ENCODE data around the gene PGP.

DNA sequence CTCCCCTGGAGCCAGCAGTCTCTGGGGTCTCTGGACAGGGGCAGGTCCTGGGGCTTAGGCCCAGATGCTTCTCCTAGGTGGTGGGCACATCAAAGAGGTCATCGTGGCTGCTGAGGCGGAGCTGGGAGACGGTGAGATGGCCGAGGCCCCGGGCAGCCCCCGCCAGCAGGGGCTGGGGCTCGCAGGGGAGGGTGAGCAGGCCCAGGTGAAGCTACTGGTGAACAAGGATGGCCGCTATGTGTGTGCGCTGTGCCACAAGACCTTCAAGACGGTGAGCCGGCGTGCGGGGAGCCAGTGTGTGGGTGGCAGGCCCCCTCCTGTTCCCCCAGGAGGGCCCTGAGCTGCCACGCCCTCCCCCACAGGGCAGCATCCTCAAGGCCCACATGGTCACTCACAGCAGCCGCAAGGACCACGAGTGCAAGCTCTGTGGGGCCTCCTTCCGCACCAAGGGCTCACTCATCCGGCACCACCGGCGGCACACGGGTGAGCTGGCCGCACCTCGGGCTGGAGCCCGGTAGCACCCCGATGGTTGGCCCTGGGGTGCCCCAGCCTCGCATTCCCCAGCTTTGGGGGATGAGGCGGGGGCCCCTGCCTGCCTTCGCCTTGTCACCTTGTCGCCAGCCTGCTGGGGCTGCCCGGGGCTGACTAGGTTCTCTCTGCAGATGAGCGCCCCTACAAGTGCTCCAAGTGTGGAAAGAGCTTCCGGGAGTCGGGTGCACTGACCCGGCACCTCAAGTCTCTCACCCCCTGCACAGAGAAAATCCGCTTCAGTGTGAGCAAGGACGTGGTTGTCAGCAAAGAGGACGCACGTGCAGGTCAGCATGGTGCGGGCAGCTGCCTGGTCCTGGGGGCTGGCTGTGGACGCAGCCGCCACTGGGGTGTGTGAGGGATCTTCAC lies 17.7 kb upstream of the PGP start:
- TF ChIP-seq, protein P1, sequence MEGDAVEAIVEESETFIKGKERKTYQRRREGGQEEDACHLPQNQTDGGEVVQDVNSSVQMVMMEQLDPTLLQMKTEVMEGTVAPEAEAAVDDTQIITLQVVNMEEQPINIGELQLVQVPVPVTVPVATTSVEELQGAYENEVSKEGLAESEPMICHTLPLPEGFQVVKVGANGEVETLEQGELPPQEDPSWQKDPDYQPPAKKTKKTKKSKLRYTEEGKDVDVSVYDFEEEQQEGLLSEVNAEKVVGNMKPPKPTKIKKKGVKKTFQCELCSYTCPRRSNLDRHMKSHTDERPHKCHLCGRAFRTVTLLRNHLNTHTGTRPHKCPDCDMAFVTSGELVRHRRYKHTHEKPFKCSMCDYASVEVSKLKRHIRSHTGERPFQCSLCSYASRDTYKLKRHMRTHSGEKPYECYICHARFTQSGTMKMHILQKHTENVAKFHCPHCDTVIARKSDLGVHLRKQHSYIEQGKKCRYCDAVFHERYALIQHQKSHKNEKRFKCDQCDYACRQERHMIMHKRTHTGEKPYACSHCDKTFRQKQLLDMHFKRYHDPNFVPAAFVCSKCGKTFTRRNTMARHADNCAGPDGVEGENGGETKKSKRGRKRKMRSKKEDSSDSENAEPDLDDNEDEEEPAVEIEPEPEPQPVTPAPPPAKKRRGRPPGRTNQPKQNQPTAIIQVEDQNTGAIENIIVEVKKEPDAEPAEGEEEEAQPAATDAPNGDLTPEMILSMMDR (IDR thresholded peaks at IDR 0.05): no peak
- TF ChIP-seq NR3C1 (IDR thresholded peaks at IDR 0.05): no peak
- TF ChIP-seq POLR2A (IDR thresholded peaks at IDR 0.05; ENCODE audit: low read length): no peak
- no peak for TF ChIP-seq ZFP36 (IDR thresholded peaks at IDR 0.05; ENCODE audit: borderline replicate concordance, partially characterized antibody)
- no peak for TF ChIP-seq RNF2 (IDR thresholded peaks at IDR 0.05; ENCODE audit: borderline replicate concordance, low read depth)
- no peak for TF ChIP-seq BHLHE40 (IDR thresholded peaks at IDR 0.05; ENCODE audit: low read depth, low read length)
- TF ChIP-seq PHF8 (IDR thresholded peaks at IDR 0.05; ENCODE audit: borderline replicate concordance, low read depth): no peak
- no peak for TF ChIP-seq CEBPB (IDR thresholded peaks at IDR 0.05)
